Fibroblast of the conjunctiva (primary cell): ENCODE results near the gene CST7.
A peak's percentile ranks its signal among the peaks of the same experiment; 100 is the strongest.
"Not testable (repeated sequence)": the region's sequence is repeated elsewhere in the genome, so short reads cannot be mapped to it uniquely, and the experiment has no call there.

Experiments used
- DNase-seq: peaks from one replicate; pipeline ENCODE4 v3.0.0-alpha.2; 2010; ENCODE audit warnings: low read depth

The CST7 gene

GRCh38 chr20:24948939-24949679 lies at the start of gene CST7:
Gene CST7, plus strand, starts transcription at chr20:24949269. Its CDS starts 237 bp downstream, at chr20:24949506.
- no peak for DNase-seq

- DNase-seq = no peak
Observed at GRCh38 chr20:24906806-24907205, 42.3 kb upstream of the CST7 start.

- DNase-seq = no peak
Observed at GRCh38 chr20:24908642-24909041, 40.4 kb upstream of the CST7 start.

GRCh38 chr20:24909086-24909780 lies 39.8 kb upstream of the CST7 start:
- no peak for DNase-seq

- no peak for DNase-seq
Observed at GRCh38 chr20:24909861-24910260, 39.2 kb upstream of the CST7 start.

GRCh38 chr20:24910461-24910860 lies 38.6 kb upstream of the CST7 start:
- no peak for DNase-seq

- DNase-seq = no peak
Observed at GRCh38 chr20:24911461-24911860, 37.6 kb upstream of the CST7 start.

GRCh38 chr20:24912397-24913075 lies 36.5 kb upstream of the CST7 start:
- no peak for DNase-seq

- DNase-seq = no peak
Observed at GRCh38 chr20:24913076-24913628, 35.9 kb upstream of the CST7 start.

GRCh38 chr20:24914388-24915241 lies 34.5 kb upstream of the CST7 start:
- no peak for DNase-seq

GRCh38 chr20:24915440-24915839 lies 33.6 kb upstream of the CST7 start:
- no peak for DNase-seq

GRCh38 chr20:24915892-24916291 lies 33.2 kb upstream of the CST7 start:
- no peak for DNase-seq

GRCh38 chr20:24916412-24916811 lies 32.7 kb upstream of the CST7 start:
- no peak for DNase-seq

GRCh38 chr20:24917056-24917455 lies 32.0 kb upstream of the CST7 start:
- DNase-seq = no peak

GRCh38 chr20:24917797-24918578 lies 31.1 kb upstream of the CST7 start:
- DNase-seq = peak; percentile 27

GRCh38 chr20:24918579-24919566 lies 30.2 kb upstream of the CST7 start:
- DNase-seq = no peak

- not testable (repeated sequence) for DNase-seq
Observed at GRCh38 chr20:24919665-24920064, 29.4 kb upstream of the CST7 start.

- DNase-seq = not testable (repeated sequence)
Observed at GRCh38 chr20:24920706-24921105, 28.4 kb upstream of the CST7 start.

- DNase-seq = not testable (repeated sequence)
Observed at GRCh38 chr20:24929259-24929658, 19.8 kb upstream of the CST7 start.
